RWPE1 (cell line): ENCODE data around the gene CCL28.
A peak's percentile ranks its signal among the peaks of the same experiment; 100 is the strongest.

Source experiments
- CTCF ChIA-PET: fragments of 350-600 bp; sonication (Branson Sonifier 250); formaldehyde crosslinking; extraction: SDS; loops from one replicate; lab custom pipeline; 2021; lab: Yijun Ruan, JAX
- POLR2A ChIA-PET: fragments of 400-600 bp; formaldehyde crosslinking; extraction: SDS; loops from one replicate; lab custom pipeline; 2020; ENCODE audit warnings: antibody characterized with exemption; ENCODE audit not compliant: low non-redundant PET; lab: Yijun Ruan, JAX
- DNase-seq: peaks from one replicate; pipeline ENCODE4 v3.0.0; 2012; ENCODE audit warnings: low spot score
- H3K27ac ChIP-seq: fragments of 450-650 bp; 2 replicates; pipeline ENCODE4 v1.5.1; 2017
- TF ChIP-seq, protein P1 (sequence below): fragments of 450-650 bp; conservative IDR thresholded peaks from 2 replicates; pipeline ENCODE4 v1.5.1; 2017; ENCODE audit warnings: low read depth, mild to moderate bottlenecking

The CCL28 gene

DNA sequence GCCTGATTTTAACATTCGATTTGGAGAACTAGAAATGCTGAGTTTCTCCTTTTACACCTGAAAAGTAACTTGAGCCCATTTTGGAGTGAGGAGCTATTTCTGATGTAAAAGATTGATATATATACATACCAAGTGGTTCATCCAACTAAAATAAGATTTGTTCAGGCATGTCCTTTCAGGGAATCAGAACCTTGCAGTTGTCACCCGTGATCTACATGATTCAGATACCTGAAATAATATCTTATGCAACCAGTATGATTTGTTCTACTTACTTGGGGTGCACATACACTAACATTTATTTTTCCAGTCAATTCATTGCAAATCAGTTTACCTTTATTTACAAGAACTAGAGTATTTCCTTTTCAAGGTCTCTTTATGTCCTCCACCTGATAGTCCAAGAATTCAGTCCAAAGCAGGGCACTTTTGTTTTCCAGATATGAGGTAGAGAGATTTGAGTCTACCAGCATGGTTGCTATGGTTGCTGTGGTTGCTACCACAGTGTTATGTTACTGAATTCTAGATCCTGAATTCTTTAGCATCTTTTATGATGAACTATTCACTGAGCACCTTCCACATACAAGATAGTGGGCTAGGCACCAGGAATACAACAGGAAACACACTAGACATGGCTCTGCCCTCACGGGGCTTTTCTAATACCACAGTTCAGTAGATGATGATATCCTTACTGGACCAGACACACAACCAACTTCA, 49.3 kb downstream of the CCL28 start:
- peak; percentile 57 for DNase-seq
- ChIA-PET CTCF (no interaction called here), POLR2A (no interaction called here)
- TF ChIP-seq, protein P1, sequence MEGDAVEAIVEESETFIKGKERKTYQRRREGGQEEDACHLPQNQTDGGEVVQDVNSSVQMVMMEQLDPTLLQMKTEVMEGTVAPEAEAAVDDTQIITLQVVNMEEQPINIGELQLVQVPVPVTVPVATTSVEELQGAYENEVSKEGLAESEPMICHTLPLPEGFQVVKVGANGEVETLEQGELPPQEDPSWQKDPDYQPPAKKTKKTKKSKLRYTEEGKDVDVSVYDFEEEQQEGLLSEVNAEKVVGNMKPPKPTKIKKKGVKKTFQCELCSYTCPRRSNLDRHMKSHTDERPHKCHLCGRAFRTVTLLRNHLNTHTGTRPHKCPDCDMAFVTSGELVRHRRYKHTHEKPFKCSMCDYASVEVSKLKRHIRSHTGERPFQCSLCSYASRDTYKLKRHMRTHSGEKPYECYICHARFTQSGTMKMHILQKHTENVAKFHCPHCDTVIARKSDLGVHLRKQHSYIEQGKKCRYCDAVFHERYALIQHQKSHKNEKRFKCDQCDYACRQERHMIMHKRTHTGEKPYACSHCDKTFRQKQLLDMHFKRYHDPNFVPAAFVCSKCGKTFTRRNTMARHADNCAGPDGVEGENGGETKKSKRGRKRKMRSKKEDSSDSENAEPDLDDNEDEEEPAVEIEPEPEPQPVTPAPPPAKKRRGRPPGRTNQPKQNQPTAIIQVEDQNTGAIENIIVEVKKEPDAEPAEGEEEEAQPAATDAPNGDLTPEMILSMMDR: no peak
- peak overlapping the region; percentile 30; the same call in 1 of the 2 replicates for H3K27ac ChIP-seq

DNA sequence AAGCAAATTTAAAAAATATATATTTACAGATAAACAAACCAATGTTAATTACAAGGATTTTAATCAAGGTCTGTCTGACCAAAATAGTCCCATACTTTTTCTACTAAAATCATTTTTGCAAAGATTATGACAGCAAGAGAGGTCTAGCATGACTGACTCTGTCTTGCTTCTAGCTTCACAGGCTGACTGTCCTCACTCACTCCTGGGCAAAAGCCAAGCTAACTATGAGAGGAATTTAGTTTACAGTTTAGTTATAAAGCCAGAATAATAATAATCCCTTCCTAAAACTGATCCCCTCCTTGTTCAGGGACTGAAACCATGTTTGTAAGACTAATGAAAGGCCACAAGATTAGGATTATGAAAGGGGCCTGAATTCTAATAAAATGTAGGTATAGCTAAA, 53.5 kb downstream of the CCL28 start:
- ChIA-PET POLR2A (no interaction called here), CTCF (interaction anchor here (0.6 kb wide), 1 partner anchor 19 kb away, joined by 3 read pairs; no protein-coding TSS in a partner anchor)
- TF ChIP-seq, protein P1: no peak
- no peak for DNase-seq
- H3K27ac ChIP-seq: no peak overlapping the region

DNA sequence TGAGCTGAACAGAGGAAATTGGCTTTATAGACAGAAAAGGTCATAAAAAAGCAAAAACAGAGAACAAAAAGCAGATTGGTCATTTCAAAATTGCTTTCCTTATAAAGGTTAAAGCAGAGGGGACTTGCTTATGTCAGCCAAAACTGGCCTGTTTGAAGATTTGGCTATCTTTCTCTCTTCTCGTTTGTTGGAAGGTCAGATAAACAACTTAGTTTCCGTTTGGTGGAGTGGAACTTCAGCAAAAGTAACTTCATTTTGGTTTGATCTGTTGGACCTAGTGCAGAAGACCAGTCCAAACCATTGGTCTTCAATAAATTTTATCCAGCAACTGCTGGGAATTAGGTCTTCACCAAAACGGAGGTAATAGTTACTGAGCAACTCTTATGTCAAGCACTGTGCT, 53.9 kb downstream of the CCL28 start:
- no peak for DNase-seq
- CTCF ChIA-PET: interaction anchor here (0.6 kb wide), 1 partner anchor 19 kb away, joined by 3 read pairs; no protein-coding TSS in a partner anchor
- no peak overlapping the region for H3K27ac ChIP-seq
- POLR2A ChIA-PET: no interaction called here
- TF ChIP-seq, protein P1: no peak

DNA sequence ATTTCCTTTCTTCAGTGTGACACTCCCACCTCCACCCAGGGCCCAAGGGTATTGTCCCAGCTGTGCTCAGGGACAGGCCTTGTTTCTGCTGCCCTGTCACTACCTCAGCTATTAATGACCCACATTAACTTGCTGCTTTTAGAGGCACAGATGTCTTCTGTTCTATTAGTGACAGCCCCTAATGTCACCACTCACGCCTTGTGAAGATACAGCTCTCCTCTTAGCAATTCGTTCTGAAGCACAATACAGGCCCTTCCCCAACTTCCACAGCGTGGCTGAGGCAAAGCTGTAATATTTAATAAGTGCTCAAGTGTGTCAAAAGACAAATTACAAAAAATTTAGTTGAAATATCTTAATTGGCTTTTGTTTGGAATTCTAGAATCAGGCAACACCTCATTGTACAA, 54.3 kb downstream of the CCL28 start:
- H3K27ac ChIP-seq: no peak overlapping the region
- CTCF ChIA-PET: no interaction called here
- POLR2A ChIA-PET: no interaction called here
- no peak for DNase-seq
- TF ChIP-seq, protein P1: no peak

DNA sequence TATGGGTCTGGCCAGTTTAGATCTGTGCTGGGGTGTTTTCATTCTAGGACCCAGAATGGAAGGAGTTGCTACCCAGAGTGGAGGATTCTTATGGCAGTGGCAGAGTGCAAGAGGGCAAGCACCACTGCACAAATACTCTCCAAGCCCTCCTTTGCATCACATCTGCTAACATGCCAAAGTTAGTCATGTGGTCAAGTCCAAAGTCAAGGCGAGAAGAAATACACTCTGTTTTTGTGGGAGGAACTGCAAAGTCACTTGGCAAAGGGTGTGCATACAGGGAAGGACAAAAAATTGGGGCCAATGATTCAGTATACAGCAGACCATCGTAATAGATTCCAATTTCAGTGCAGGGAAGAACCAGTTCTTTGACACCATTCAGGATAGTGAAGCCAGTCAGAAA, 55.1 kb downstream of the CCL28 start:
- POLR2A ChIA-PET: no interaction called here
- no peak for DNase-seq
- CTCF ChIA-PET: no interaction called here
- no peak overlapping the region for H3K27ac ChIP-seq
- TF ChIP-seq, protein P1: no peak

DNA sequence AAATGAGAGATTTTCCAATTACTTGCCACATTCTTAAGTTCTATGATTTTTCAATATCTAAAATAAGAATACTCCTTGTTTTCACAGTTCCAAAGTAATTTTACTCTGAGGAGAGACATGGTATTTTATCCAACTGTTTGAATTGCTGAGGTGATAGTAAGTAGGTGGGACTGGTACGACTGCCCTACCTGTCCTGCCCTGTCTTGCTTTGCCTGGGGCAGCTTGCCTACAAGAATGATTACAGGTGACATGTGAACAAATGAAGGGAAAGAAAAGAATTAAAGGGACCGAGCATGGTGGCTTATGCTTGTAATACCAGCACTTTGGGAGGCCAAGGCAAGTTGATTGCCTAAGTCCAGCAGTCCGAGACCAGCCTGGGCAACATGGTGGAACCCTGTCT, 57.4 kb downstream of the CCL28 start:
- no peak overlapping the region for H3K27ac ChIP-seq
- TF ChIP-seq, protein P1: no peak
- DNase-seq: no peak
- POLR2A ChIA-PET: no interaction called here
- CTCF ChIA-PET: interaction anchor here (0.6 kb wide), 1 partner anchor 190 kb away, joined by 7 read pairs; no protein-coding TSS in a partner anchor
